GM04503 (cell line): ENCODE measurements around the gene SLC4A3.

Source experiments
- DNase-seq: peaks from one replicate; pipeline ENCODE4 v3.0.0-alpha.2; 2012; ENCODE audit warnings: low read depth

Gene SLC4A3

DNA sequence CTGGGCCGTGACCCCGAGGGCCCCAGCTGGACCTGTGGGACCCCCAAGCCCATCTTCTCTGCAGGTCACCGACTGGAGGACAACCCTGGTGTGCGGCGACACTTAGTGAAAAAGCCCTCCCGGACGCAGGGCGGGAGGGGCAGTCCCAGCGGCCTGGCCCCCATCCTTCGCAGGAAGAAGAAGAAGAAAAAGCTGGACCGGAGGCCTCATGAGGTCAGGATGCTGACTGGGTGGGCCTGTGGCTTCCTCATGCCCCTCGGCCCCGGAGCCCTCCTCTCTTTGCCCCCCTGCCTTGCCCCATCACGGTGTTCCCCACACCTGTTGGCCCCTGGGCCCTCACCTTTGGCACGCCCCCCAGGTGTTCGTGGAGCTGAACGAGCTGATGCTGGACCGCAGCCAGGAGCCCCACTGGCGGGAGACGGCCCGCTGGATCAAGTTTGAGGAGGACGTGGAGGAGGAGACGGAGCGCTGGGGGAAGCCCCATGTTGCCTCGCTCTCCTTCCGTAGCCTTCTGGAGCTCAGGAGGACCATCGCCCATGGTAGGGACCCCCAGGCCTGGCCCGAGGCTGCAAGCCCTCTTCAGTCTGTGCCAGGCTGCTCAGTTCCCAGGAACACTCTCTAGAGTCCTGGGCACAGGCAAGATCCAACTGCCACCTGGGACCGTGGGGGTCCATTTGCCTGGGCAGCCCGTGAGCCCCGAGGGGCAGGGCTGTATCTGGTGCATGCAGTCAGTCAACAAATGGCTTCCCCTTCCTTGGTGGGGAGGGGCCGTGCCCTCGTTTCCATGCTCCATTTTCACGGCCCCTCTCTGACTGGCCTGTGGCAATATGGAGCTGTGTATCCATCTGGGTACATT, 4.7 kb downstream of the SLC4A3 start:
- no peak for DNase-seq

- no peak for DNase-seq
These were observed 5.3 kb downstream of the SLC4A3 start for GRCh38 chr2:219632760-219633105.

DNA sequence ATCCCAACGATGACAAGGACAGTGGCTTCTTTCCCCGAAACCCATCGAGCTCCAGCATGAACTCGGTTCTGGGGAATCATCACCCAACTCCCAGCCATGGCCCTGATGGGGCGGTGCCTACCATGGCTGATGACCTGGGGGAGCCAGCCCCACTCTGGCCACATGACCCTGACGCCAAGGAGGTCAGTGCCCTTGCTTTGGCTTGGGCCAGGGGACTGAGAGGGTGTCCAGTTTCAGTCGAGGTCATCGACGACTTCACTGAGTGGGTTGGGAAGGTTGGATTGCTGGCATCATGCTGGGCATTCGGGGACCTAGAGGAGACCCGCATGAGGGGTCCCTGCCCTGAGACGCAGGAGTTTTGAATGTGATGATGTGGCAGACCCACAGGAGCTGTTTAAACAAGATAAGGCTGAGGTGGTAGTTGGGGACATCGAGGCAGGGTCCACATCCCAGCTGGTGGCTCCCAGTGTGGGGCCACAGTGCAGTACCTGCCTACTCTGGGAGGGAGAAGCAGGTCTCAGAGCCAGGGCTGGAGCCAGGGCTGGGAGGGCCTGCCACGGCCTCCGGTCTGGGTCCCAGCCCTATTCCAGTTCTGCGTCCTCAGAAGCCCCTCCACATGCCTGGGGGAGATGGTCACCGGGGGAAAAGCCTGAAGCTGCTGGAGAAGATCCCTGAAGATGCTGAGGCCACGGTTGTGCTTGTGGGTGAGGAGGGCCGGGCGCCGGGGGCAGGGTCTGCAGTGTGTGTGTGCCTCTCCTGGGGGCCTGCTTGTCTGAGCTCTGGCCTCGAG, 6.0 kb downstream of the SLC4A3 start:
- no peak for DNase-seq

DNA sequence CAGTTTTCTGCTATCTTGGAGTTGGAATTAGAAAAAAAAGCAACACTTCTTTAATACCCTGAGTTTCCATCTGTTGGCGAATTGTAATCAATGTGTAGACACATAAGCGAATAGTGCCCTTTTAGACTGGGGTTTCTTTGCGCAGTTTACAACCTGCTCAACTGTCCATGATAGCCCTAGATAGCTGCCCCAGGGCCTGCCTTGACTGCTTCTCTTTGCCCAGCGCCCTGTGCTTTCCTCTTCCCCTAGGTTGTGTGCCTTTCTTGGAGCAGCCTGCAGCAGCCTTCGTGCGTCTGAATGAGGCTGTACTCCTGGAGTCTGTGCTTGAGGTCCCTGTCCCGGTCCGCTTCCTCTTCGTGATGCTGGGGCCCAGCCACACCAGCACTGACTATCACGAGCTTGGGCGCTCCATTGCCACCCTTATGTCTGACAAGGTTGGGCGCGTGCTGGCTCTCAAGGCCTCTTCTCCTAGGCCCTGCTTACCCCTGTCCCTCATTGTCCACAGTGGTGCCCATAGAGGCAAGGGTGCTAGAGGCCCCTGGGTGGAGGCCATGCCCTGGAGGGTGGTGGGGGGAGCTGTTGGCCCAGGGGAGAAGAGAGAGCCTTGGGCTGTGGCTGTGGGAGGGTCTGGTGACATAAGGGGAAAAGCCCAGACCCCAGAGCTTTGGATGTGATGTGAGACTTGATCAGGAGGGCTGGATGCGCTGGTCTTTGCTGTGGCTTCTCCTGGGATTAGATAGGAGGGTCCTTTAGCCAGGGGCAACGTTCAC, 6.9 kb downstream of the SLC4A3 start:
- no peak for DNase-seq

- no peak for DNase-seq
These were observed 7.7 kb downstream of the SLC4A3 start for GRCh38 chr2:219634951-219635751.

GRCh38 chr2:219636144-219636915, 8.9 kb downstream of the SLC4A3 start:
- DNase-seq = no peak

GRCh38 chr2:219636941-219637841, 9.8 kb downstream of the SLC4A3 start:
- DNase-seq = no peak

- DNase-seq = no peak
These were observed 10.4 kb downstream of the SLC4A3 start for GRCh38 chr2:219637842-219638185.

- no peak for DNase-seq
These were observed 11.0 kb downstream of the SLC4A3 start for GRCh38 chr2:219638217-219638947.

DNA sequence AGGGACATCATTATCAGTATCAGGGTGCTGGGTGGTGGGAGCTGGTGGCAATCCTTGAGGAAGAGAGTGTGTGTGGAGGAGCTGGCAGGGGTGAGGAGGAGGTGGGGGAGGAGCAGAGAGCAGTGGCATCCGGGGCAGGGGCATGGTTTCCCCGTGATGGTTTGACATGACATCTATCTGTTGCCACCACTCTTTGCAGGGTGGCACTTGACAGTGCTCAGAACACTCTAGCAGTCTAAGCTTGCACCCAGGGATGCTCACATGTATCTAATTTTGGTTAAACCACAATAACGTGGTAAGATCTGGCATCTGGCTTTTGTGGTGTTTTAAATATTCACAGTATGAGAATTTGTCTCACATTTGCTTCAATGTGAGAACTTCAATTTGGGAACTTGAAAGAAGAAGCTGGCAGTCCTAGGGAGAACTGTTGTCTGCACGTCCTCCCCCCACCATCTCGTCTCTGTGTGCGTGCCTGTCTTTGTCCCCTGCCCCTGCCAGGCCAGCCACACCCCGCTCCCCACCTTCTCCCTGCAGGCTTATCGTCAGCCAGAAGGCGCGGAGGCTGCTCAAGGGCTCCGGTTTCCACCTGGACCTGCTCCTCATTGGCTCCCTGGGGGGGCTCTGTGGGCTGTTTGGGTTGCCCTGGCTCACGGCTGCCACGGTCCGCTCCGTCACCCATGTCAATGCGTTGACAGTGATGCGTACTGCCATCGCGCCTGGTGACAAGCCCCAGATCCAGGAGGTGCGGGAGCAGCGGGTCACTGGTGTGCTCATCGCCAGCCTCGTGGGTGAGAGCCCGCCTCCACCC, 11.7 kb downstream of the SLC4A3 start:
- DNase-seq = peak; percentile 59

DNA sequence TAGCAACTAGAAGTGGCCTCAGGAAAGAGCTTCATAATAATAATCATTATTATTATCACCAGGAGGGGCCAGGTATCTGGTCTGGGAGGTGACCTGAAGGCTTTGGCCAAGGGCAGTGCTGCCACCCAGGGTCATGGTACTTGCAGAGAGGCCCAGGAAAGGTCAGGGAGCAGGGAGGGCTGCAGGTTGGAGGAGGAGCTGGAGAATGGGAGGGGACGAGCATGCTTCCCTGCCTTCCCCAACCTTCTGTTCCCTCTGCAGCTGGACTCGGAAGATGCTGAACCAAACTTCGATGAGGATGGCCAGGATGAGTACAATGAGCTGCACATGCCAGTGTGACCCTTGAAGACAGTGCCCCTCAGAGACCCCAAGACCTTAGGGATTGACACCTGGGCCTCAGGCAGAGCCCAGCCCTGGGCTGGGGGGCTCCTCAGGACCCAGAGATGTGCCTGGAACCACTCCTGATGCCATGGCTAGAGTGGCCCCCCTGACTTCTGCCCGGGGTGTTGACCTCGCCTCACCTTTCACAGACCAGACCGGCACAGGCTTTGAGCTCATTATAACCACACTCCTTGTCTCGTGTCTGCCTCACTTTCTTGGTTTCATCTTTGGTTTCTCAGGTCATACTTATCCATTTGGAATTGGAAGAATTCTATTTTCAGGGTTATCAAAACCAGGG, 14.1 kb downstream of the SLC4A3 start:
- no peak for DNase-seq

DNA sequence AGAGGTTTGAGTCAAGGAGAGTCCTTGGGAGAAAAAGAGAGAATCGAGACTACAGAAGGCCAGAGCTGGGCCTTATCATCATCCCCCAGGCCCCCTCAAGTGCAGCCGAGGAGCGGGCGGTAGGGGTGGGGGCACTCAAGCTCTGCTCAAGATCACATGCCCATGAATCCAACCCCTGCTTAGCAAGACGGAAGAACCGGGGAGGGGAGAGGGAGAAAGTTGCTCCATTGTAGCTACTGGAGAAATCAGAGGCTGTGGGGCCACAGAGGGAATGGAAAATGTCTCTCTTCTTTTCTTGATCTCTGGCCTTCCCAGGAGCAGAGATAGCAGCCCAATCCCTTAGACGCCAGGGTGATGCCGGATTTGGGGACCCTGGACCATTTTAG, 14.6 kb downstream of the SLC4A3 start:
- DNase-seq = no peak

DNA sequence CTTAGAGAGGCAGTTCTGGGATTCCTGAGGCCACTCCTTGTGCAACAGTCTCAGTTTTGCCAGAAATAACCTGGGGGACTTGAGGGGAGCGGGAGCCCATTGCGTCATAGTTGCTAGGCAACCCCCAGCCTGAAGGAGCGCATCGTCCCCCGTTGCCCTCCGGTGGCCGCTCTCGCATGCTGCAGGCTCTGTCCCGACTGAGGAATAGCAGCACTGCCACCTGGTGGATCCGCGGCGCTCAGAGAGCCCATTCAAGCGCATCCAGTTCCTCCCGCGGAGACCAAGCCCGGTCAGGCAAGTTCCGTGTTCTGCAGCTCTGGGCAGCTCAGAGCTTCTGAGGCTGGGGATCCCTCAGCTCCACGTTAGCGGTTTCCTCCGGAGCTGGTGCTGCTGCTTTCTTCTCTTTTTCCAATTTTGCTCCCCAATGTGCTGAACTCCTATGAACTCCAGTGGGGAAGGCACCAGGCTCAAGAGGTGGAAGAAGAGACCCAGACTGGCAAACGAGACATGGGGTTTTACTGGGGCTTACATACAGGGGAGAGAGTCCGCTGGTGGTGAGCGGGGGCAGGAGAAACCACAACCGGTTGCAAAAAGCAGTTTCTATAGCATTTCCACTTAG, 15.1 kb downstream of the SLC4A3 start:
- peak; percentile 68 for DNase-seq

DNA sequence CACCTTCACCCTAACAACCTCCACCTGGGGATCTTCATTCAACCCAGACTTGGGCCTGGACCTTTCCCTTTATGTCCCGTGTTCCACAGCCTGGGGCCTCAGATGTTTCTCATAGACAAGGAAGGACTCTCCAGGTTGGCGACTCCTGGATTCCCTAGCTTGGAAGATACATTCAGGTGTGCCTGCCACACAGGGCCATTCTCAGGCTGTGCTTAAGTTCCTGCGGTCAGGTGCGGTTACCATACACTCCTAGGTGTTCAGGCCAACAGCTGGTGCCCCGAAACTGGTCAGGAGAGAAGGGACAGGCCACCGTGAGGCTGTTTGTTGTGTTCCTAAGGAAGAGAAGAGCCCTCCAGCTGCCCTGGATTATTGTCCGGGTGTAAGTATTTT, 15.6 kb downstream of the SLC4A3 start:
- no peak for DNase-seq

GRCh38 chr2:219643788-219644398, 16.5 kb downstream of the SLC4A3 start:
- no peak for DNase-seq

DNA sequence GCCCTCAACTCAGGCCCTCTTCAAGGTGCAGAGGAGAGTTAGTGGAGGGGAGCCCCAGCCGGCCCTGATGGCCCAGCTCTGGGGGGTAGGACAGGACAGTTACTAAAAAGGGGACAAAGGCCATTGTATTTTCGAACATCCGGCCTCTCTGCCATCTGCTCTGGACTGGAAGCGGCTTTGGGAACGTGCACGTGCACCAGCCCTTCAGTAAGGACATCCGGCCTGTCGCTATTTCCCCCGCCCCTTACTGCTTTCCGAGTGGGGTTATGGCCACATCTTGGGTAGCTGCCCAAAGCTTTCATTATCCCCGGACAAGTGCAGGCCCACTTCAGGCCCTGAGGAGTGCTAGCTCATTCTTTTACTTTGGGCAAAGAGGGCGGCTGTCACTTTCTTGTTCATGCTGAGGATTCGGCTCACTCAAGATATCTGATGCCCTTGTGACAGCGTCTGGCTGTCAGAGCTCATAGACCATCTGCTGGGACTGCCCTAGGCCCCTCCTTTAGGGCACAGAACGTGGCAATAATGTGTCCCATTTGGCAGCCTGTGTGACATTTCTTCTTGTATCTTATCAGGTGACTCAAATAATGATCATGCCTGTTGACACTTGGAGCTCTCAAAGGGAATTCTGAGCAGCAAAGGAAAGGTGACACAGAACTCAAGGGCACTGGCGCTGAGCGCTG, 17.5 kb downstream of the SLC4A3 start:
- no peak for DNase-seq
